OCI-LY7 (cell line): Measurements from ENCODE around the gene SPDYE8. TPM values are rescaled to one million over a fixed set of nuclear protein-coding genes. Genes with fewer than 3 reads are reported as not detected.
"Not testable (repeated sequence)": the region's sequence is repeated elsewhere in the genome, so short reads cannot be mapped to it uniquely, and the experiment has no call there.

Source experiments
- BruUV-seq: library from RNA; stranded (reverse); fragments of 400-500 nt; replicated peaks from 2 replicates; lab custom pipeline; 2021; lab: Mats Ljungman, UMichigan
- CTCF ChIA-PET: fragments of 300-600 bp; sonication (Branson Sonifier 250); formaldehyde crosslinking; loops from one replicate; lab custom pipeline; 2022; ENCODE audit warnings: antibody characterized with exemption; ENCODE audit not compliant: unreplicated experiment; lab: Charles Lee
- POLR2A ChIA-PET: fragments of 300-600 bp; sonication (Branson Sonifier 250); formaldehyde crosslinking; loops from one replicate; lab custom pipeline; 2022; ENCODE audit warnings: antibody characterized with exemption; lab: Charles Lee
- DNase-seq: peaks from one replicate; pipeline ENCODE4 v3.0.0-alpha.2; 2015; ENCODE audit warnings: low spot score
- H2AFZ ChIP-seq: fragments of 200-600 bp; sonication (generic), shearing (Covaris generic); 2 replicates; pipeline ENCODE4 v1.6.1; 2014; ENCODE audit warnings: mild to moderate bottlenecking, antibody characterized with exemption, low read length, moderate library complexity
- H3K27ac ChIP-seq: fragments of 200-600 bp; sonication (generic); 2 replicates; pipeline ENCODE4 v1.5.1; 2014; ENCODE audit warnings: mixed run types, low read depth, mild to moderate bottlenecking, moderate library complexity, low read length, inconsistent platforms; ENCODE audit not compliant: poor library complexity, severe bottlenecking
- H3K36me3 ChIP-seq: fragments of 200-600 bp; sonication (generic); 2 replicates; pipeline ENCODE4 v1.6.1; 2014; ENCODE audit warnings: mild to moderate bottlenecking, antibody characterized with exemption, low read length, moderate library complexity, mixed read lengths; ENCODE audit not compliant: insufficient read depth
- H3K4me1 ChIP-seq: fragments of 200-600 bp; sonication (generic); 2 replicates; pipeline ENCODE4 v1.5.1; 2014; ENCODE audit warnings: mild to moderate bottlenecking, low read length; ENCODE audit not compliant: insufficient read depth, poor library complexity, severe bottlenecking
- H3K4me2 ChIP-seq: fragments of 200-600 bp; sonication (generic); 2 replicates; pipeline ENCODE4 v1.6.1; 2014; ENCODE audit warnings: mild to moderate bottlenecking, low read length
- H3K4me3 ChIP-seq: fragments of 200-600 bp; sonication (generic); 2 replicates; pipeline ENCODE4 v1.5.1; 2014; ENCODE audit warnings: mild to moderate bottlenecking, low read depth, low read length; ENCODE audit not compliant: poor library complexity, severe bottlenecking
- H3K79me2 ChIP-seq: fragments of 200-600 bp; sonication (generic); 2 replicates; pipeline ENCODE4 v1.6.1; 2016; ENCODE audit warnings: low read depth, mild to moderate bottlenecking, low read length, moderate library complexity, mixed read lengths; ENCODE audit not compliant: insufficient read depth
- H3K9me2 ChIP-seq: fragments of 200-600 bp; sonication (generic); 2 replicates; pipeline ENCODE4 v1.6.1; 2016; ENCODE audit warnings: mild to moderate bottlenecking, low read length, mixed read lengths; ENCODE audit not compliant: insufficient read depth
- H3K9me3 ChIP-seq: fragments of 200-600 bp; sonication (generic); 2 replicates; pipeline ENCODE4 v1.6.1; 2014; ENCODE audit warnings: mild to moderate bottlenecking, mixed run types, low read length, mixed read lengths
- H4K20me1 ChIP-seq: fragments of 200-600 bp; sonication (generic); 2 replicates; pipeline ENCODE4 v1.6.1; 2014; ENCODE audit warnings: mild to moderate bottlenecking, antibody characterized with exemption, low read length, moderate library complexity, mixed read lengths; ENCODE audit not compliant: insufficient read depth
- intact Hi-C: fragments of 100-400 bp; cut with micrococcal nuclease; formaldehyde crosslinking; loops from one replicate; pipeline ENCODE4 v1.10.0; 2022; ENCODE audit not compliant: unreplicated experiment
- total RNA-seq, 2 experiments: library from RNA; depleted of rRNA in 1 of 2; stranded (reverse); fragments of >200 nt in 1 of 2; shearing (Covaris generic) in 1 of 2; gene quantifications; 2 replicates each; pipeline ENCODE4 v1.2.3, GENCODE V29; 2014 to 2022

The SPDYE8 gene
- total RNA-seq, 2 experiments from 2014 or later: not detected

- H2AFZ ChIP-seq, H4K20me1 ChIP-seq, H3K4me3 ChIP-seq, H3K4me2 ChIP-seq, H3K79me2 ChIP-seq, H3K36me3 ChIP-seq, POLR2A ChIA-PET, BruUV-seq, H3K4me1 ChIP-seq, H3K9me3 ChIP-seq, H3K9me2 ChIP-seq, DNase-seq, CTCF ChIA-PET, intact Hi-C loops, H3K27ac ChIP-seq: not testable (repeated sequence)
These were observed 32.1 kb downstream of the SPDYE8 start for GRCh38 chr7:72997447-72997846.

GRCh38 chr7:72995484-72995883 is 34.1 kb downstream of the SPDYE8 start:
- BruUV-seq, H3K79me2 ChIP-seq, H3K4me1 ChIP-seq, H2AFZ ChIP-seq, H3K36me3 ChIP-seq, DNase-seq, H3K9me3 ChIP-seq, H3K9me2 ChIP-seq, H3K27ac ChIP-seq, CTCF ChIA-PET, H4K20me1 ChIP-seq, H3K4me3 ChIP-seq, intact Hi-C loops, H3K4me2 ChIP-seq, POLR2A ChIA-PET: not testable (repeated sequence)

GRCh38 chr7:72990146-72990913 is 39.2 kb downstream of the SPDYE8 start:
- H3K36me3 ChIP-seq, H2AFZ ChIP-seq, BruUV-seq, DNase-seq, H3K9me3 ChIP-seq, intact Hi-C loops, H3K4me2 ChIP-seq, H3K27ac ChIP-seq, H3K79me2 ChIP-seq, H3K4me3 ChIP-seq, CTCF ChIA-PET, H3K9me2 ChIP-seq, POLR2A ChIA-PET, H4K20me1 ChIP-seq, H3K4me1 ChIP-seq: not testable (repeated sequence)

- H3K4me3 ChIP-seq, H3K9me3 ChIP-seq, H3K36me3 ChIP-seq, intact Hi-C loops, POLR2A ChIA-PET, H4K20me1 ChIP-seq, H3K27ac ChIP-seq, CTCF ChIA-PET, H3K4me1 ChIP-seq, H3K4me2 ChIP-seq, H2AFZ ChIP-seq, H3K9me2 ChIP-seq, H3K79me2 ChIP-seq, BruUV-seq, DNase-seq: not testable (repeated sequence)
These were observed 47.5 kb downstream of the SPDYE8 start for GRCh38 chr7:72982084-72982483.

GRCh38 chr7:72980382-72980781 is 49.2 kb downstream of the SPDYE8 start:
- H3K27ac ChIP-seq, H3K4me2 ChIP-seq, POLR2A ChIA-PET, H2AFZ ChIP-seq, DNase-seq, BruUV-seq, CTCF ChIA-PET, intact Hi-C loops, H3K9me2 ChIP-seq, H3K4me1 ChIP-seq, H3K9me3 ChIP-seq, H3K36me3 ChIP-seq, H3K4me3 ChIP-seq, H3K79me2 ChIP-seq, H4K20me1 ChIP-seq: not testable (repeated sequence)

- H3K9me3 ChIP-seq, H3K4me2 ChIP-seq, POLR2A ChIA-PET, intact Hi-C loops, H3K4me3 ChIP-seq, H3K9me2 ChIP-seq, H3K4me1 ChIP-seq, H3K27ac ChIP-seq, H3K36me3 ChIP-seq, DNase-seq, H3K79me2 ChIP-seq, H2AFZ ChIP-seq, CTCF ChIA-PET, H4K20me1 ChIP-seq: not testable (repeated sequence)
- BruUV-seq: TSS peak; percentile 20
These were observed 53.1 kb downstream of the SPDYE8 start for GRCh38 chr7:72976434-72976833.
